ENCODE measurements around the gene CNOT9.

The CNOT9 gene

DNA sequence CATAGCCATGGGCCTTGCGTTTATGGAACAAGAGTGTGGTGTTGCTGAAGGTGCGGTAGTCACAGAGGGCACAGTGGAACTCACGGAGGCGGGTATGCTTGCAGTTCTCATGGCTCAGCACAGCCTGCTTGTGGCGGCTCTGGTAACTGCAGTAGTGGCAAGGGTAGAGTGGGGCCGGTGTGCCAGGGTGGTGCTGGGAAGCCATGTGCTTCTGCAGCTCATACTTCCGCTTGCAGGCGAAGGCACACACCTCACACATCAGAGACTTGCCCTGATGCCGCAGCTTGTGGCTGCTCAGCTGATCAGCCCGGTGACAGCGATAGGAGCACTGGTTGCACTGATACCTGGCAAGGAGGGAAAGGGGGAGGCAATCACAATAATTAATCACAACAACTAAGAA, 76.1 kb downstream of the CNOT9 start:
- DNase-seq (ENCODE audit: low read depth, low spot score): no peak

DNA sequence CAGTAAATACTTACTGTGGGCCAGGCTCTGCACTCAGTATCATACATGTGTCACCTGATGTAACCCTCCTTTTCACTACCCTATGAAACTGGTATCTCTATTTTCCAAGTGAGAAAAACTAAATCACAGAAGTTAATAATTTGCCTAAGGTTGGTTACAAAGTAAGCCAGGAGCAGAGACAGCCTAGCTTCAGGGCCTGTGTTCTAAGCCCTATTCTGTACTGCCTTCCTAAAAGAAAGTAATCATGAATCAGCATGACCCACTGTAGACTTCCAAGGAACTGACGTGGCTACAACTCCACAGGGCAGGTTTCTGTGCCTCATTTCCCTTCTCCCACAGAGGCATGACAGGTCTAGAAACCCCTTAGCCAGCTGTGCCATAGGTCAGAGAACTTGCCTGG, 76.5 kb downstream of the CNOT9 start:
- no peak for DNase-seq (ENCODE audit: low read depth, low spot score)

Data from brain pericyte (primary cell).